Measurements from ENCODE around the gene HOXD3.

HOXD3 gene

DNA sequence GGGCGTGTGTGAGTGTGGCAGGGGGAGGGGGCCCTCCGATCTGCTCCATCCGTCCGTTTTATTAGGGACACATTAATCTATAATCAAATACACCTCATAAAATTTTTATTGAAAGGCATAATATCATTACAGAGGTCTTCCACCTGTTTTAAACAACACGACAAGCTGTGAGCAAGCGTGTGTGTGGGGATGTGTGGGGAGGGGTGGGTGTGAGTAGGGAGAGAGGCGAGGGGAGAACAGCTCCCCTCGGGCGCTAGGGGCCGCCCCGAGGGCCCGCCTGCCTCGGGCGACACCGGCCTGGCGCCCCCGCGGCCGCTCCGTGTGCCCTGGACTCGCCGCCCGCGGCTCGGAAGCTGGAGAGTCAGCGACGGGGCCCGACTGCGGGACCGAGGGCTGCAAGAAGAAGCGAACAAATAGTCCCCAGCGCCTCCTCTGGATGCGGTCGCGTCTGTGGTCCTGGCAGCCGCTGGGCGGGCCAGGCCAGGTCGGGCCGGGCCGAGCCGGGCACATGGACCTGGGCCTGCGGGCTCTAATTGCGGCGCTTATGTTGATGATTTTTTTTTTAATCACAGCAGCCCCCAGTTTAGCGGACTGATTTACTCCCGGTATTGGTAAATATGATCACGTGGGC lies 34.9 kb upstream of the HOXD3 start:
- no peak for DNase-seq

DNA sequence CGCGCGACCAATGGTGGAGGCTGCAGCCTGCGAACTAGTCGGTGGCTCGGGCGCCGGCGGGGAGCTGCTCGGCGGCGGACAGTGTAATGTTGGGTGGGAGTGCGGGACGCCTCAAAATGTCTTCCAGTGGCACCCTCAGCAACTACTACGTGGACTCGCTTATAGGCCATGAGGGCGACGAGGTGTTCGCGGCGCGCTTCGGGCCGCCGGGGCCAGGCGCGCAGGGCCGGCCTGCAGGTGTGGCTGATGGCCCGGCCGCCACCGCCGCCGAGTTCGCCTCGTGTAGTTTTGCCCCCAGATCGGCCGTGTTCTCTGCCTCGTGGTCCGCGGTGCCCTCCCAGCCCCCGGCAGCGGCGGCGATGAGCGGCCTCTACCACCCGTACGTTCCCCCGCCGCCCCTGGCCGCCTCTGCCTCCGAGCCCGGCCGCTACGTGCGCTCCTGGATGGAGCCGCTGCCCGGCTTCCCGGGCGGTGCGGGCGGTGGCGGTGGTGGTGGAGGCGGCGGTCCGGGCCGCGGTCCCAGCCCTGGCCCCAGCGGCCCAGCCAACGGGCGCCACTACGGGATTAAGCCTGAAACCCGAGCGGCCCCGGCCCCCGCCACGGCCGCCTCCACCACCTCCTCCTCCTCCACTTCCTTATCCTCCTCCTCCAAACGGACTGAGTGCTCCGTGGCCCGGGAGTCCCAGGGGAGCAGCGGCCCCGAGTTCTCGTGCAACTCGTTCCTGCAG lies 34.3 kb upstream of the HOXD3 start, which contains the start of gene HOXD9:
Gene HOXD9 (plus strand): TSS at position 37 of the 728 bp plus-strand sequence. CDS start 50 bp downstream, at position 87.
- DNase-seq = no peak

DNA sequence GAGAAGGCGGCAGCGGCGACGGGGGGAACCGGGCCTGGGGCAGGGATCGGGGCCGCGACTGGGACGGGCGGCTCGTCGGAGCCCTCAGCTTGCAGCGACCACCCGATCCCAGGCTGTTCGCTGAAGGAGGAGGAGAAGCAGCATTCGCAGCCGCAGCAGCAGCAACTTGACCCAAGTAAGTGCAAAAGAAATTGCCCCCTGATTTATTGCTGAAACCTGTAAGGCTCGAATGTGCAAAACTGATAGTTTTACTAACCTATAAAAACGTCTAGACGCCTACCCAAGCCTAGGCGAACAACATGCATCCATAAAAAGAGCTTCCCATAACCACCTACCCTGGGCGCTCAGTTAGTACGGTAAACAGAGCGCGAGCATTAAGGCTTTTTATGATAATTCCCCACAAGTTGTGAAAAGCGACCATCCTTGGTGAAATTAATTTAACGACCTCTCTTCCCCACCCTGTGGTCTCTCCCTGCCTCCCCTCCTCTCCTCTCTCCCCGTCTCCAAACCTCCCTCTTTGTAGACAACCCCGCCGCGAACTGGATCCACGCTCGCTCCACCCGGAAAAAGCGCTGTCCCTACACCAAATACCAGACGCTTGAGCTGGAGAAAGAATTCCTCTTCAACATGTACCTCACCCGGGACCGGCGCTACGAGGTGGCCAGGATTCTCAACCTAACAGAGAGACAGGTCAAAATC lies 33.5 kb upstream of the HOXD3 start:
- DNase-seq = no peak

DNA sequence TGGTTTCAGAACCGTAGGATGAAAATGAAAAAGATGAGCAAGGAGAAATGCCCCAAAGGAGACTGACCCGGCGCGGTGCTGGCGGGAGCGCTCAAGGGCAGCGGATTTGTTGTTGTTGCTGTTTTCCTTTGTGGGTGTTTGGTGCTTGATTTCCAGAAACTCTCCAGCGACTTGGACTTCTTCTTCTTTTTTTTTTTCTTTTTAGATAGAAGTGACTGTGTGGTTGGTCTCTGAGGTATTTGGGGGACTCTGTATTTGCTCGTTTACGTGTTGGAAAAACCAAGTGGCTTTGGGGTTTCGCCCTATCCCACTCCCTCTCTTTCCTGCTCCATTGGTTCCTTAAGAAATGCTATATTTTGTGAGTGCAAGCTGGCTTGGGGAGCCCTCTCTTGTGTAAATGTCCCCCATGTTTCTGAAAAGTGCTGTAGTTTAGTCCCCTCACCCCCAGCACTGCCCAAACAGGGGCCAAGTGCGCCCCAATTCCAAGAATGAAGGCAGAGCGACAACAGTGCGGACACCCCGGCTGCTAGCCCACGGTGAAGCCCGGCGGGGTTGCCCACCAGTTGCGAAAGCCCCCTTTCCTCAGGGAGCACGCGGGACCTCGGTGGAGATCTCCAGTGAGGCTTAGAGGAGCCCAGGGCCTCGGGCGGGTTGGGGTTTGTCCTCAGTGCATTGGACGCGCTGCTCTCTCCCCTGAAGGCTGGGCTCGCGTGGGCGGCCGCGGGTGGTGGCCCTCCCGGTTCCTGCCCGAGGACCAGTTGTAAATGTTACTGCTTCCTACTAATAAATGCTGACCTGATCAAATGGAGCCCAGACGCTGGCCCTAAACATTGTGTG lies 32.8 kb upstream of the HOXD3 start:
- no peak for DNase-seq

DNA sequence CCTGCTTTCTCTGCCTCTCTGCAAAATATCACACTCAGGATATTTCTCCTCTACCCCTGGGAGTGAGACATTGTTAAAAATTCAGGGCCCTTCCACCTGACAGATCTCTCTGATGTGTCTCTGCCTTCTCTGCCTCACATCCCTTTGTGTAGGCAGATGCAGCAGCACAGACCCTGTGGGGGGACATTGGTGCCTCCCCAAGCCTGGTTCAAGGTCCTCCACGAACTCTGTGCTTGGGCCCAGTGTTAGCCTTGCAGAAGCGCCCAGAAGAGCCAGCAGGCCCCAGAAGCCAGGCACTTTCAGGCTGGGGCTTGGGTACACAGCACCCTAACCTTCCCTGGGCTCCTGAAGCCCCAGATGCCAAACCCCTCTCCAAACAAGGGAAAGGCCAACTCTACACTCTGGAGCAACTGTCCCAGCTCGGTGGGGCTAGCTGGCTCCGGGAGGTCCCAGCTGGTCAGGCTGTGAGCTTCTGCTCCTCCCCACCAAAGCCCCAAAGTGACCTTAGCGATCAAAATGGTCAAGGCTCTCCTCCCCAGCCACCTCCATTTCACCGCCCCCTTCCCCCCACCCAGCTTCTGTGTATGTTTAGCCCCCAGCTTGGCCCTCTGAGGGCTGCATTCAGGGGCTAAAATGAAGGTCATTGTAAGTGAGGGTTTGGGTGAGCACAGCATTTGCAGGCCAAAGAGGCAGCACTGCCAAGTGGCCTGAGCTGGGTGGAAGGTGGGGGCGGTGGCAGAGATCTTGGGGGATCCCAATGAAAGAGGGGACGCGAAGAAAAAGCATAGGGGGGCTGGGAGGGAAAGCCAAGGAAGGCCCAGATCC lies 31.9 kb upstream of the HOXD3 start:
- DNase-seq = no peak

DNA sequence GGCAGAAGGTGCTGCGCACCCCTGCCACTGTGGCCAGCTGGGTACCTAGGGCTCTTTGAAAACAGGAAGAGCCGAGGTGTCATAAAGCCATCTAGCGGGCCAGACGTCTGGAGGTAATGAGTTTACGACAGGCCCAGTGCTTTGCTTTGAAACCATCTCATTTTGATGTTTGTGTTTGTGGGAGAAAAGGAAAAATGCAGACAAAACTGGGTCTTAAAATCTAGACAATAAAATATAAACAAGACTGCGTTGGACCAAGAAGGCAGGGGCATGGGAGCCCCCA lies 31.4 kb upstream of the HOXD3 start:
- no peak for DNase-seq

DNA sequence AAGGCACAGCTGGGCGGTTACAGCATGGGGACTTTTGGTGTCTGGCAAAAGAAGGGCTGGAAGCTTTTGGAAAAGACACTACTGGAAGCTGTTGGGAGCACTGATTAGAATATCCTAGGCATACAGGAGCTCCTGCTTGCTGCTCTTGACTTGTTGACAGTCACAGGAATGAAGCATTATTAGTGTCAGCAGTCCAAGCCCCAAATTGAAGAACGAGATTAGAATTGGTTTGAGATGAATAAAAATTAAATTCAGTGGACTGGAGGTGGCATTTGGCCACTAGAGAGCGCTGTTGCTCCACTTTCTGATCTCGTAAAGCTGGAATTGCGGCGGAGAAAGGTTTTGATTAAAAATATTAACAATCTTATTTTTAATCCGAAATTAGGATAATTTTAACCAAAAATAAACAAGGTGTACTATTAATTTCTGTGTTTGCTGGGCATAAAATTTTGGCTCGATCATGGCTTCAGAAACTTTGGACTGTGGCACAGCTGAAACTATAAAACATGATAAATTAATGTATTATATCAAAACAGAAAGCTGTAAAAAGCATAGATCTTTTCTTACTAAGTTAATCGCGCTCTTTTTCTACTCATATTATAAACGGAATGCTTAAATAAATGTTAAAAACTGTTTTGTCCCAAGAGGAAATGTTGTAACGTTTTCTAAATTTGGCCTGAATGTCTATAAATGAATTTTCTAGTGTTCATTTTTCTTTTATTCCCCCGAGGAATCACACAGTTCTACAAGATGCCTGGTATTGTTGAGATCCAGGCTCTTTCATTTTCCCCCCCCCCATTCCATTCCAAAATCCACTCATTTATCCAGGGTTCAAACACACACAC lies 30.0 kb upstream of the HOXD3 start:
- DNase-seq = no peak

DNA sequence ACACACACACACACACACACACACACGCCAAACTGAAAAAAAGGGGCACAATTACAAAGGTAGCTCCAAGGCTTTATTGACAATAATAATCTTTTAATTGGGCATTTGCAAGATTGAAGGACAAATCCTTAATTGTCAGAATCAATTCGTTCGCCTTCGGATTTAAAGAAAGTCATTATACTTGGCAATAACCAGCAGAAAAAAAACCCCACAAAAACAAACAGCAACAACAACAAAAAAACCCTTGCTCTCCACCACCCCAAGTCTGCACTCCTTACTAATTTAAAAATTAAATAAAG lies 29.4 kb upstream of the HOXD3 start:
- DNase-seq = no peak

DNA sequence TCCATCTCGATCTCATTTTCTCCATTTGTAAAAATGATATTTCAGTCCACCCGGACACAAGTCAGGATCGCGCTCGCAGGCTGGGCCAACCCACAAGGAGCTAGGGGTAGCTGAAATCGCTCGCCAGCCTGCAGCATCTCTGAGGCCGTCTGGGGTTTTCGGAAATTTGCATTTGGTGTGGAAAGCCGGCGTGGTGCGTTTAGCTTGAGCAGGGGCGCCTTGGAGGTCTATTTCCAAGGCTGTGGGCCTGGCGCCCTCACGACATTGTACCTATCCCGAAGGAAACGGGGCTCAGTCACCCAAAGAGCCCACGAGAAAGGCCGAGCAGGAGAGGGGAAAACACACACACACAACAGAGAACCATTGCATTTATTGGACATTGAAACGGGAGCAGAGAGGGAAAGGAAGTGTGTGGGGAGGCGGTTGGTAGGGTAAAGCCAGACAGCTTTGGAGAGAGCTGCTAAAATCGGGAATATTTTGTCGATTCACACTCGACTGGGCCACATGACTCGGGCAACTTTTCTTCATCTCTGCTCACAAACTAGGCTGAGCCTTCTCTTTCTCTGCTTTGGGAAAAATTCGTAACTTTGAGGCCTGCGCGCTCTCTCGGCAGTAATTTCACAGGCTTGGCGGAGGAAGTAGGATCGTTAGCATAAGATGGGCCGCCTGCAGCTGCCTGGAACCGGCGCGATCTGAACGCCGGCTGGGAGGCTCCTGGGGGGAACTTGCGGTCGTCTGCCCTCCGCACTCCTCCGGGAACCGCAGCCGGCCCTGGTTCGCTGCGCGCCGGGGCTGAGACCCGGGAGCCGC lies 28.7 kb upstream of the HOXD3 start:
- no peak for DNase-seq

DNA sequence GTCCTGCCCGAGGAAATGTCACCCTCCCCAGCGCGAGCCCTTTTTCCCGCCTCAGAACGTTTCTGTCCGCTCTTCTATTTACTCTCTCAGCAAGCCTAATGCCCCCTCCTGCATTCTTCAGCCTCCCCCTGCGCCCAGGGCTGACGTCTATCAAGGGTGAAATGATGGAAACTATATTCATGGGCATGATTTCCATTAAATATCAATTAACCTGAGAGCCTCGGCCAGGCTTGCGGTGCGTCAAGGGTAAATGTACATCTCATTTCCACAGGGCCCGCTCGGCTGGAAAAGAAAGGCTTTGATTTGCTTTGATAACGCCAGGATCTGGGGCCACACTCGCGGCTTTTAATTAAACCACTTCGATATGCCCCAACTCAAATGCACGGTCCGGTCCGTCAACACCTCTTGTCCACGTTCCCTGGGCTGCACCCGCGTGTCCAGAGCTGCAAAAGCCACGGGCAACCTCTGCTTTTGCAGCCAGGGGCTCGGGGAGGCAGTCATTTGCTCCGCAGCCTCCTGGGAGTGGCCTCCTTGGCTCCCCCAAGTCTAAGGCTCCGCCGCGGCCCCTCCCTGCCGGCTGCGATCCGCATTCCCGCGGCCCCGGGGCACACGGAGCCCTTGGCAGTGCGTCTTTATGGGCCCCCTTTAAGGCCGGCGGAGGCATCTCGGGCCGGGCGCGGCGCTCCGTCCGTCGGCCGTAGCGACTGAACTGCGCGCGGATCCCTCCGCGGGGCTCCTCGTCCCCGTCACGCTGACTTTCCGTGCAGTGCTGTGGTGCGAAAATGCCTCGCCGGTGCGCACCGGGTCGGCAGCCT lies 27.9 kb upstream of the HOXD3 start, which contains the start of gene HOXD8:
Gene HOXD8 (plus strand): TSS at position 724 of the 815 bp plus-strand sequence. CDS start 662 bp downstream, outside the sequence.
- DNase-seq = no peak

DNA sequence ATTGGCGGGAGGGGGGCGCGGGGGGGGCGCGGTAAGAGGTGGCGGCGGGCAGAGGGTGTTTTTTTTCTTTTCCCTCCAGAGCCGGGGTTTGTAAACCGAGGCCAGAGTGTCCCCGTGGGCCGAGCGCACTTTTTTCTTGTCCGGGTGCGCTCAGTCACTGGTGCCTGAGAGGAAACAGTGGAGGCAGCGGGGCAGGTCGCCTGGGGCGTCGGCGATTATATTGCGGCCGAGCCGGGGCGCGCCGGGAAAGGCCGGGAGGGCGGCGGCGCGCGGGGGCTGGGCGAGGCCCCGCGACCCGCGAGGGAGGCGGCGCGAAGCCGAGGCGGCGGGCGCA lies 27.3 kb upstream of the HOXD3 start:
- DNase-seq = no peak

DNA sequence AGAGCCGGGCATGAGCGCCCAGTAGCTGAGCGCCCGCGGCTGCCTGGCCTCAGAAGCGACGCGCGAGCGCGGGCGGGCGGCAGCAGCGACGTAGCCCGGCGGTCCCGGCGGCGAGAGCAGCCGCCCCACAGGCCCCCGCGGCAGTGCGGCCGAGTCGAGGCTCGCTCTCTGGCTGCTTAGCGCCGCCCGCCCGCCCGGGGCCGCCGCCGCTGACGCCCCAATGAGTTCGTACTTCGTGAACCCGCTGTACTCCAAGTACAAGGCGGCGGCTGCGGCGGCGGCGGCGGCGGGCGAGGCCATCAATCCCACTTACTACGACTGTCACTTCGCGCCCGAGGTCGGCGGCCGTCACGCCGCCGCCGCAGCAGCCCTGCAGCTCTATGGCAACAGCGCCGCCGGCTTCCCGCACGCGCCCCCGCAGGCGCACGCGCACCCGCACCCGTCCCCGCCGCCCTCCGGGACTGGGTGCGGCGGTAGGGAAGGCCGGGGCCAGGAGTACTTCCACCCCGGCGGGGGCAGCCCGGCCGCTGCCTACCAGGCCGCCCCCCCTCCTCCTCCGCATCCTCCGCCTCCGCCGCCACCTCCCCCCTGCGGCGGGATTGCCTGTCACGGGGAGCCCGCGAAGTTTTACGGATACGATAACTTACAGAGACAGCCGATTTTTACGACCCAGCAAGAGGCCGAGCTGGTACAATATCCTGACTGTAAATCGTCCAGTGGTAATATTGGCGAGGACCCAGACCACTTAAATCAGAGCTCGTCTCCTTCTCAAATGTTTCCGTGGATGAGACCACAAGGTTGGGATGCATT lies 26.8 kb upstream of the HOXD3 start:
- no peak for DNase-seq

DNA sequence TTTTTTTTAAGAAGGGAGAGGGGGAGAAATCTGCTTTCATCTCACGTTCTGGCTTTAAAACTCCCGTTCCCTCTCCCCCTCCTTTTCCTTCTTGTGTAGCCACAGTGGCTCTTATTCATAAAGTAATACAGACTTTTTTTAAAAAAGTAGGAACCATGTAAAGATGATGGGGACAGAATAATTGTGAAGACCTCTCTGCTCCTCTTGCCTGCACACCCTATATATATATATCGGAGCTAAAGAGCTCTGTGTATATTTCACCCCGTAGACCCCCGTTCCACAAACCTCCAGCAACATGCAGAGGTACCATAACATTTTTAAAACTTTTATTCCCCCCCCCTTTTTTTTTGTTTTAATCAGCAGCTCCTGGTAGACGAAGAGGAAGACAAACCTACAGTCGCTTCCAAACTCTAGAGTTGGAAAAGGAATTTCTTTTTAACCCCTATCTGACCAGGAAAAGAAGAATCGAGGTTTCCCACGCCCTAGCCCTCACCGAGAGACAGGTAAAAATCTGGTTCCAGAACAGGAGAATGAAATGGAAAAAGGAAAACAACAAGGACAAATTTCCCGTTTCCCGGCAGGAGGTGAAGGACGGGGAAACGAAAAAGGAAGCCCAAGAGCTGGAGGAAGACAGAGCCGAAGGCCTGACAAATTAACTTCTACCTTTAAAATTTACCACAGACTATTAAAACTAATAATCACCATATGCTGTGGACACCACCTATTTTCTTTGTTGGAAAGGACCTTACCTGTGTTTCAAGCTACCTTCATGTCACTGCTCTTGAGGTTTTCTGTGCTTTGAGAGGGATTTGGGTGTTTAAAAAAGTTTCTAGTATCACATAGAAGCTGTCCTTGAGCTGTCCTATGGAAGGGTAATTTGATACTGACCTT lies 25.9 kb upstream of the HOXD3 start:
- no peak for DNase-seq

DNA sequence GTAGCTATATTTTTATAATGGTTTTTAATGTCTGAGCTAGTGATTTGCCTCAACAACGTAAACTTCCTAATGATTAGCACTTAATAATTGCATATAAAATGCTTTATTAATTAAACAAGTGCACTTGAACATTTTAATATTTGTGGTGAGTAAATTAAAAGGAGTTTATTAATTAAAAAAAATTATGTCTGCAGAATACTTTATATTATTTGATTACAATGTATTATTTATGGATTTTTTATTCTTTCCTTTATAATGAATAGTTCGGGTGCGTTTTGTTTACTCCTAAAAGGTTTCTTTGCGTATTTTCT lies 25.3 kb upstream of the HOXD3 start:
- no peak for DNase-seq

DNA sequence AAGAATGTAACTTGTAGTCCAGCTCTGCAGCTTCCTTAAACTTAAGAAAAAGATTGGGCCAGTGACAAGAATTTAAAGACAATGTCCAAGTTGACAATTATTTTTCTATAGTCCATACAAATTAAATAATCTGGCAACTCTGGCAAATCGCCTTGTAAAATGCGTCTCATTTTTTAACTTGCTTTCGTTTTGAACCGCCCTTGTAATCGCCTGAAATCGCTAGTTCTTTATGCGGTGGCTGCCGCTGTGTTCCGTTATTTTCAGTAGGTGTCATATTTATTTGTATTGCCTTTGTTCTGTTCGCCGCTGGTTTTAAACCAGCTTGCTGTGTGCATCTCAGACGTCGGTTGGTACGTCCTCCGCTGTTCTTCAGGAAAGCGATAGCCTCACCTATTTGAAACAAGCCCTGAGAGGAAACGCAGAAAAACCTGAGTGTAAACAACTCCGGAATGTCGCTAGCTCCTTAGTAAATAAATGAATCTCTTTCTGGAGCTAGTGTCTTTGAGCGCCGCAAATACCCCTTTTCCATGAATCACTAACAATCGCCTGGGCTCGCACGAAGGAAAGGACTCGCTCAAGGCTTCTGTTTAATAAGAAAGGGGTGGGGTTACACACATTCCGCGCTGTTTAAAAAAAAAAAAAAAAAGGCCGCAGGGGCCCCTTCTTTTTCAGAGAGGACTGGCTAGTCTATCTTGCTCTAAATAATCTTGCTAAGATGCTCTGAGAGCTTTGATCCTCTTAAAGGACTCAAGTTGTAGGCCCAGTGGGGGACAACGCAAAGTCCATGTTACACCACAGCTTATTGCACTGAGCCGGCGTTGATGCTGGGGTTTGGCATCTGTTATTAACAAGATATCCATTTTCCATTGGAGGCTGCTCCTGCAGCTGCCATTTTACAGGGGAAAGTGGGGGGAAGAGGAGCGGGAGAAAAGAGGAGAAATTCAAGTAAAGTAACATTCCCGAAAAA lies 24.6 kb upstream of the HOXD3 start:
- DNase-seq = no peak

DNA sequence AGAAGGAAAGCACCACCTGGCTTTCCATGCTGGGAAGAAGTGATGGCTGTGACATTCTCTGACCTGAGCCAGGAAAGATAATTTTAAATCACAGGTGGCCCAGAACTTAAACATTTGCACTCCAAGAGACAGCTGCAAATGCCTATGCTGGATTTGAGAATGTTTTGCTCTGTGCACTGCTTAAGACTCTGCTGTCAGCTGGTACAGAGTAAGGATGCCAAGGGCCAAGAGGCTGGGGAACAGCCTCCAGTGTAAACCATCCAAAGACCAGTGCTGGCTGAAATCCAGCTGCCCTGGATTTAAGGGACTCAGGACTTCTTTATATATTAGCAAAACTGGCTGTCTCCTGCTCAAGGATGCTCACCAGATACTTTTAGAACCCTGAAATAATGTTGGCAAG lies 23.7 kb upstream of the HOXD3 start:
- DNase-seq = no peak

DNA sequence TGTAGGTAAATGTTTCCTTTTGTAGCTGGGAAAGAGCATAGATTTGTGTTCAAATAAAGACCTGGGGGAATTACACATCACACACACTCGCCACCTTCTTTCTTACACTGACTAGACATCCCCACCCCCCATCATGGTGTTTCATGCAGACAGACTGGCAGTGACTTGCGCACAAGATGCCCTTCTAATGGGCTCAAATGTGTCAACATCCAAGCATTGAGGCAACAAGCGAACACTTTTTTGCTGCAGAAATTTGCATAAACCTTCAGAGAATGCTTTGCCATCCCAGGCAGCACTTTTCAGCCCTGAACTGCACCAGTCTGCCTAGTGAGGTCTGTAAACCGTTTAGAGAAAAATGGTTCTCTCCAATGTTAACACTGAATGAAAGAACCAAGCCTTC lies 23.1 kb upstream of the HOXD3 start:
- no peak for DNase-seq

Measured in KG1 (cell line).